ENCODE data around the gene MOB3C.

- TF ChIP-seq, protein P1, sequence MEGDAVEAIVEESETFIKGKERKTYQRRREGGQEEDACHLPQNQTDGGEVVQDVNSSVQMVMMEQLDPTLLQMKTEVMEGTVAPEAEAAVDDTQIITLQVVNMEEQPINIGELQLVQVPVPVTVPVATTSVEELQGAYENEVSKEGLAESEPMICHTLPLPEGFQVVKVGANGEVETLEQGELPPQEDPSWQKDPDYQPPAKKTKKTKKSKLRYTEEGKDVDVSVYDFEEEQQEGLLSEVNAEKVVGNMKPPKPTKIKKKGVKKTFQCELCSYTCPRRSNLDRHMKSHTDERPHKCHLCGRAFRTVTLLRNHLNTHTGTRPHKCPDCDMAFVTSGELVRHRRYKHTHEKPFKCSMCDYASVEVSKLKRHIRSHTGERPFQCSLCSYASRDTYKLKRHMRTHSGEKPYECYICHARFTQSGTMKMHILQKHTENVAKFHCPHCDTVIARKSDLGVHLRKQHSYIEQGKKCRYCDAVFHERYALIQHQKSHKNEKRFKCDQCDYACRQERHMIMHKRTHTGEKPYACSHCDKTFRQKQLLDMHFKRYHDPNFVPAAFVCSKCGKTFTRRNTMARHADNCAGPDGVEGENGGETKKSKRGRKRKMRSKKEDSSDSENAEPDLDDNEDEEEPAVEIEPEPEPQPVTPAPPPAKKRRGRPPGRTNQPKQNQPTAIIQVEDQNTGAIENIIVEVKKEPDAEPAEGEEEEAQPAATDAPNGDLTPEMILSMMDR (IDR thresholded peaks at IDR 0.05): no peak
- TF ChIP-seq POLR2AphosphoS5 (IDR thresholded peaks at IDR 0.05; ENCODE audit: insufficient read depth in 1 of 2, low read depth in 1 of 2): no peak
Measured at GRCh38 chr1:46583494-46583893, 33.1 kb downstream of the MOB3C start.

All from vagina (tissue), 2 donors.